HepG2 (cell line): ENCODE results near the gene ZPBP. TPM values are rescaled to one million over a fixed set of nuclear protein-coding genes. Genes with fewer than 3 reads are reported as not detected.

Experiments
- ATAC-seq: fragments of 200-7000 bp; cut with Tn5 transposase; 3 replicates; pipeline ENCODE4 v1.9.1; 2020; ENCODE audit warnings: mild to moderate bottlenecking, moderate library complexity
- BruUV-seq: library from RNA; stranded (reverse); fragments of 400-500 nt; replicated peaks from 2 replicates; lab custom pipeline; 2021; lab: Mats Ljungman, UMichigan
- CTCF ChIA-PET: fragments of 300-600 bp; formaldehyde crosslinking; extraction: SDS; loops from one replicate; lab custom pipeline; 2021; ENCODE audit warnings: low total read pairs, inconsistent platforms, low intra/inter-chr PET ratio; lab: Yijun Ruan, JAX
- POLR2A ChIA-PET: fragments of 350-600 bp; sonication (Branson Sonifier 250); formaldehyde crosslinking; loops from one replicate; lab custom pipeline; 2020; ENCODE audit warnings: antibody characterized with exemption, inconsistent platforms; lab: Yijun Ruan, JAX
- DNase-seq: peaks from one replicate; pipeline ENCODE4 v3.0.0-alpha.2; 2015; ENCODE audit warnings: low spot score
- FAIRE-seq: peaks from 3 replicates; lab custom pipeline; 2011; peaks lifted over from hg19 to GRCh38; lab: Jason Lieb, UNC
- H2AFZ ChIP-seq: one replicate; pipeline ENCODE4 v1.6.1; 2011; ENCODE audit warnings: low read length, inconsistent platforms
- H3K27ac ChIP-seq: fragments of 300-600 bp; 3 replicates; pipeline ENCODE4 v1.8.0; 2011; ENCODE audit warnings: mixed run types, mild to moderate bottlenecking, mixed read lengths, low read length, inconsistent platforms; ENCODE audit not compliant: insufficient read depth; ENCODE audit errors: extremely low read length
- H3K27me3 ChIP-seq, 2 experiments: fragments of 200-600 bp in 1 of 2; 2 replicates in 1 of 2; 3 replicates in 1 of 2; pipeline versions ENCODE4 v1.6.0 to v1.8.0; 2011; ENCODE audit warnings: low read length in 2 of 2, mild to moderate bottlenecking in 2 of 2, moderate library complexity in 2 of 2, inconsistent platforms in 1 of 2; ENCODE audit not compliant: insufficient read depth in 2 of 2, control insufficient read depth in 1 of 2
- H3K36me3 ChIP-seq, 2 experiments: fragments of 200-600 bp in 1 of 2; replicated peaks in 1 of 2; 2 replicates in 1 of 2; 3 replicates in 1 of 2; pipeline versions ENCODE4 v1.5.1 to v1.8.0; 2011; ENCODE audit warnings: low read length in 2 of 2, inconsistent platforms in 1 of 2; ENCODE audit not compliant: insufficient read depth in 2 of 2, control insufficient read depth in 1 of 2
- H3K4me1 ChIP-seq: 2 replicates; pipeline ENCODE4 v1.5.1; 2012; ENCODE audit warnings: low read length, inconsistent platforms; ENCODE audit not compliant: insufficient read depth
- H3K4me2 ChIP-seq: 2 replicates; pipeline ENCODE4 v1.6.0; 2011; ENCODE audit warnings: low read depth, low read length, inconsistent platforms
- H3K4me3 ChIP-seq, 3 experiments: fragments of 200-600 bp in 1 of 3; sonication (generic), shearing (Covaris generic) in 1 of 3; replicated peaks in 1 of 3; 2 replicates each; pipeline ENCODE4 v1.5.1; 2011 to 2016; ENCODE audit warnings: low read length in 3 of 3, inconsistent platforms in 2 of 3, low read depth in 2 of 3, mild to moderate bottlenecking in 2 of 3, control low read depth in 1 of 3, mixed read lengths in 1 of 3; ENCODE audit not compliant: insufficient read depth in 1 of 3
- H3K79me2 ChIP-seq: one replicate; pipeline ENCODE4 v1.6.1; 2011; ENCODE audit warnings: low read length, inconsistent platforms; ENCODE audit not compliant: insufficient read depth
- H3K9ac ChIP-seq: 2 replicates; pipeline ENCODE4 v1.6.0; 2011; ENCODE audit warnings: mild to moderate bottlenecking, low read depth, low read length, inconsistent platforms; ENCODE audit not compliant: insufficient read depth
- H3K9me3 ChIP-seq: 2 replicates; pipeline ENCODE4 v1.5.1; 2012; ENCODE audit warnings: mild to moderate bottlenecking, low read length
- H4K20me1 ChIP-seq: 2 replicates; pipeline ENCODE4 v1.6.0; 2011; ENCODE audit warnings: inconsistent platforms, mild to moderate bottlenecking, low read length, moderate library complexity; ENCODE audit not compliant: insufficient read depth
- CEBPG ChIP-seq: IDR thresholded peaks from 2 replicates; pipeline ENCODE4 v1.6.1; 2016
- NR2F2 ChIP-seq: IDR thresholded peaks from 2 replicates; pipeline ENCODE4 v1.6.1; 2012; ENCODE audit warnings: low read depth, inconsistent platforms, borderline replicate concordance
- RORA ChIP-seq: sonication (generic); formaldehyde crosslinking; IDR thresholded peaks from 2 replicates; pipeline ENCODE4 v1.5.0; 2020; ENCODE audit warnings: mild to moderate bottlenecking, missing genetic modification reagents, moderate library complexity
- SAP130 ChIP-seq: IDR thresholded peaks from 2 replicates; pipeline ENCODE4 v1.6.1; 2016; ENCODE audit warnings: low read depth
- SMAD9 ChIP-seq: sonication (generic); formaldehyde crosslinking; IDR thresholded peaks from 2 replicates; pipeline ENCODE4 v1.5.1; 2020; ENCODE audit warnings: mild to moderate bottlenecking, missing genetic modification reagents
- TAF15 ChIP-seq: fragments of 200-400 bp; formaldehyde crosslinking; IDR thresholded peaks from one replicate; pipeline ENCODE4 v1.6.1; 2018; ENCODE audit warnings: mild to moderate bottlenecking, low read depth, low read length; ENCODE audit not compliant: poor library complexity, severe bottlenecking
- TGIF2 ChIP-seq: IDR thresholded peaks from 2 replicates; pipeline ENCODE4 v1.6.1; 2016; ENCODE audit warnings: control low read depth, missing compliant biosample characterization
- ZMYM3 ChIP-seq: sonication (generic); formaldehyde crosslinking; IDR thresholded peaks from 2 replicates; pipeline ENCODE4 v1.5.1; 2020; ENCODE audit warnings: mild to moderate bottlenecking, missing genetic modification reagents
- ZNF251 ChIP-seq: sonication (generic); formaldehyde crosslinking; IDR thresholded peaks from 2 replicates; pipeline ENCODE4 v1.9.0; 2021; ENCODE audit warnings: mild to moderate bottlenecking, missing genetic modification reagents
- ZNF3 ChIP-seq: IDR thresholded peaks from 2 replicates; pipeline ENCODE4 v1.7.0; 2017; ENCODE audit warnings: inconsistent platforms
- ZNF326 ChIP-seq: sonication (generic); formaldehyde crosslinking; IDR thresholded peaks from 2 replicates; pipeline ENCODE4 v1.4.0; 2020; ENCODE audit warnings: missing genetic modification reagents, borderline replicate concordance
- WGBS: methylation state at CpG from one replicate; pipeline ENCODE4 v1.1.6; 2017; ENCODE audit warnings: low lambda C conversion rate; 5-methylcytosine and 5-hydroxymethylcytosine counted together
- in situ Hi-C: cut with HindIII; loops from 2 replicates; pipeline ENCODE4 v1.10.0; 2017; ENCODE audit warnings: low pct_unique_long_range_greater_than_20kb; ENCODE audit not compliant: extremely low pct_ligation_motif_present
- intact Hi-C: fragments of 100-400 bp; cut with micrococcal nuclease; formaldehyde crosslinking; loops from one replicate; pipeline ENCODE4 v1.10.0; 2022; ENCODE audit not compliant: unreplicated experiment
- polyA plus RNA-seq, 8 experiments: library from polyadenylated mRNA; depleted of rRNA in 3 of 8; stranded (reverse) in 7 of 8; unstranded in 1 of 8; fragments of >200 nt; fragmentation: Illumina TruSeq in 4 of 8; extraction: Trizol in 4 of 8; gene quantifications; 2 replicates each; pipeline versions ENCODE4 v1.2.1 to v1.2.3, GENCODE V29; 2011 to 2016; ENCODE audit warnings: low read depth in 4 of 8, missing spikeins in 1 of 8, mixed read lengths in 1 of 8; ENCODE audit not compliant: insufficient read depth in 1 of 8
- total RNA-seq, 5 experiments: library from RNA; depleted of rRNA; stranded (reverse); fragments of >200 nt; fragmentation: Illumina TruSeq; extraction: Trizol; gene quantifications; 2 replicates each; pipeline ENCODE4 v1.2.3, GENCODE V29; 2016; ENCODE audit warnings: low read depth in 1 of 5
- TF ChIP-seq, protein P1 (sequence below): sonication (generic); formaldehyde crosslinking; IDR thresholded peaks from 2 replicates; pipeline ENCODE4 v1.5.1; 2020; ENCODE audit warnings: missing genetic modification reagents, mild to moderate bottlenecking, borderline replicate concordance
- TF ChIP-seq, protein P2 (sequence below), 2 experiments: sonication (generic) in 1 of 2; formaldehyde crosslinking in 1 of 2; IDR thresholded peaks; 2 replicates each; pipeline versions ENCODE4 v1.6.1 to v1.9.0; 2014 to 2022; ENCODE audit warnings: antibody characterized with exemption in 1 of 2, borderline replicate concordance in 1 of 2, inconsistent platforms in 1 of 2, low read depth in 1 of 2, missing genetic modification reagents in 1 of 2

Gene ZPBP
- total and polyA plus RNA-seq, 2 of the 13 experiments (the other 11 are each of a cell fraction or from before 2014, with no cell fraction given), result not detected

DNA sequence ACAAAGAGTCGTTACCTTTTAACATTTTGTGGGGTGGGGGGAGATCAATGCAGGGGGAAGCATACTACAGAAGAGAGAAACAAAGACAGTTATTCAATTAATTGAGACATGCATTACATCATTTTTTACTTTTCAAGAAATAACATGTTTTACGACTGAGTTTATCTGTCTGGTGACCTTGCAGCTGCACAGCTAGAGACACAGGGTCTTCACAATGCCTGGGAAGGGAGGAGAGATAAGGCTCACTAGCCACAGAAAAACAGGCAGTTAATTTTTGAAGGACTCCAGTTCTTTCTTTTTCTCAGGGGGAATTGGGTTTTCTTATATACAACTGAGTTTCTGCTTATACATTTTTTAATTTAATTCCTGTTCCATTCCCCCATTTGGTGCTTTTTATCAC, 30.1 kb downstream of the ZPBP start:
- FAIRE-seq (no peak), ATAC-seq (no peak), DNase-seq (no peak)
- Histone ChIP-seq H3K4me1 (no peaks in the 10 kb centered on the region), H3K9me3 (no peaks in the 10 kb centered on the region), H3K36me3 (no peaks in the 10 kb centered on the region), H3K27me3 (no peaks in the 10 kb centered on the region), H3K27ac (no peak overlapping the region), H4K20me1 (no peaks in the 10 kb centered on the region), H3K79me2 (no peaks in the 10 kb centered on the region), H3K4me3 (no peak overlapping the region), H3K4me2 (no peak overlapping the region), H2AFZ (no peak overlapping the region), H3K9ac (no peak overlapping the region)
- CTCF ChIA-PET, result no interaction called here
- no TSS peak for BruUV-seq
- intact Hi-C loops (no loop called here), in situ Hi-C loops (no loop called here)
- 8% methylated on average over 2 of the region's 2 CpGs for WGBS
- POLR2A ChIA-PET, result no interaction called here
- TF ChIP-seq SMAD9 (CRISPR knock-in tag), result no peak
- no peak for TF ChIP-seq SAP130 (CRISPR knock-in tag)
- TF ChIP-seq, protein P1, sequence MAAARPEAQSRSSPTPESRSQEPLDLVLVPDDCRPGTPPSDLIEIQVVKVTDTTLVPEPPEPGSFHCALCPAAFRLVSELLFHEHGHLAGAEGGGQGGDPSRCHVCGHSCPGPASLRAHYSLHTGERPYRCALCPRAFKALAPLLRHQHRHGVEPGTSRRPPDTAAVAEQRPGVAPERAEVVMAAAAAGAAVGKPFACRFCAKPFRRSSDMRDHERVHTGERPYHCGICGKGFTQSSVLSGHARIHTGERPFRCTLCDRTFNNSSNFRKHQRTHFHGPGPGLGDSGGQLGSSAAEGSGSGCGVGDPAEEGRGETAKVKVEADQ (CRISPR knock-in tag), result no peak
- TF ChIP-seq NR2F2, result no peak
- TF ChIP-seq ZNF326, result no peak
- no peak for TF ChIP-seq RORA (CRISPR knock-in tag)
- TF ChIP-seq, protein P2, sequence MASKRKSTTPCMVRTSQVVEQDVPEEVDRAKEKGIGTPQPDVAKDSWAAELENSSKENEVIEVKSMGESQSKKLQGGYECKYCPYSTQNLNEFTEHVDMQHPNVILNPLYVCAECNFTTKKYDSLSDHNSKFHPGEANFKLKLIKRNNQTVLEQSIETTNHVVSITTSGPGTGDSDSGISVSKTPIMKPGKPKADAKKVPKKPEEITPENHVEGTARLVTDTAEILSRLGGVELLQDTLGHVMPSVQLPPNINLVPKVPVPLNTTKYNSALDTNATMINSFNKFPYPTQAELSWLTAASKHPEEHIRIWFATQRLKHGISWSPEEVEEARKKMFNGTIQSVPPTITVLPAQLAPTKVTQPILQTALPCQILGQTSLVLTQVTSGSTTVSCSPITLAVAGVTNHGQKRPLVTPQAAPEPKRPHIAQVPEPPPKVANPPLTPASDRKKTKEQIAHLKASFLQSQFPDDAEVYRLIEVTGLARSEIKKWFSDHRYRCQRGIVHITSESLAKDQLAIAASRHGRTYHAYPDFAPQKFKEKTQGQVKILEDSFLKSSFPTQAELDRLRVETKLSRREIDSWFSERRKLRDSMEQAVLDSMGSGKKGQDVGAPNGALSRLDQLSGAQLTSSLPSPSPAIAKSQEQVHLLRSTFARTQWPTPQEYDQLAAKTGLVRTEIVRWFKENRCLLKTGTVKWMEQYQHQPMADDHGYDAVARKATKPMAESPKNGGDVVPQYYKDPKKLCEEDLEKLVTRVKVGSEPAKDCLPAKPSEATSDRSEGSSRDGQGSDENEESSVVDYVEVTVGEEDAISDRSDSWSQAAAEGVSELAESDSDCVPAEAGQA (IDR thresholded peaks at IDR 0.05; ENCODE audit: low read depth), result no peak
- TF ChIP-seq, protein P2 (CRISPR knock-in tag; IDR thresholded peaks at IDR 0.05; ENCODE audit: borderline replicate concordance), result no peak
- no peak for TF ChIP-seq CEBPG (CRISPR knock-in tag)
- no peak for TF ChIP-seq ZMYM3 (CRISPR knock-in tag)
- no peak for TF ChIP-seq TAF15
- TF ChIP-seq ZNF251 (CRISPR knock-in tag), result no peak
- no peak for TF ChIP-seq TGIF2 (CRISPR knock-in tag)
- no peak for TF ChIP-seq ZNF3
